ENCODE results near the gene NATD1.

The NATD1 gene

GRCh38 chr17:21289902-21290571, 36.8 kb upstream of the NATD1 start:
- no peak for DNase-seq (ENCODE audit: low spot score)

- no peak for DNase-seq (ENCODE audit: low spot score)
Measured at GRCh38 chr17:21289175-21289901, 36.1 kb upstream of the NATD1 start.

- no peak for DNase-seq (ENCODE audit: low spot score)
Measured at GRCh38 chr17:21288571-21289017, 35.4 kb upstream of the NATD1 start.

GRCh38 chr17:21287703-21288449, 34.7 kb upstream of the NATD1 start:
- no peak for DNase-seq (ENCODE audit: low spot score)

GRCh38 chr17:21286909-21287702, 33.9 kb upstream of the NATD1 start:
- no peak for DNase-seq (ENCODE audit: low spot score)

GRCh38 chr17:21286066-21286770, 33.0 kb upstream of the NATD1 start:
- DNase-seq (ENCODE audit: low spot score) = no peak

- DNase-seq (ENCODE audit: low spot score) = peak; percentile 57
Measured at GRCh38 chr17:21285164-21286065, 32.2 kb upstream of the NATD1 start.

- DNase-seq (ENCODE audit: low spot score) = peak; percentile 100
Measured at GRCh38 chr17:21284319-21285163, 31.3 kb upstream of the NATD1 start, which contains the start of gene MAP2K3. TSS of gene MAP2K3 (plus strand) at chr17:21284711. CDS start at chr17:21284921, 210 bp downstream.

- peak; percentile 69 for DNase-seq (ENCODE audit: low spot score)
Measured at GRCh38 chr17:21283482-21284318, 30.5 kb upstream of the NATD1 start.

GRCh38 chr17:21282850-21283249, 29.6 kb upstream of the NATD1 start:
- no peak for DNase-seq (ENCODE audit: low spot score)

- no peak for DNase-seq (ENCODE audit: low spot score)
Measured at GRCh38 chr17:21282231-21282630, 29.0 kb upstream of the NATD1 start.

GRCh38 chr17:21280081-21280518, 26.9 kb upstream of the NATD1 start:
- DNase-seq (ENCODE audit: low spot score) = peak; percentile 94

- DNase-seq (ENCODE audit: low spot score) = no peak
Measured at GRCh38 chr17:21279582-21279981, 26.4 kb upstream of the NATD1 start.

GRCh38 chr17:21279198-21279535, 26.0 kb upstream of the NATD1 start:
- DNase-seq (ENCODE audit: low spot score) = no peak

GRCh38 chr17:21278450-21279197, 25.4 kb upstream of the NATD1 start:
- no peak for DNase-seq (ENCODE audit: low spot score)

- DNase-seq (ENCODE audit: low spot score) = no peak
Measured at GRCh38 chr17:21277332-21277731, 24.1 kb upstream of the NATD1 start.

GRCh38 chr17:21276264-21276588, 23.0 kb upstream of the NATD1 start:
- no peak for DNase-seq (ENCODE audit: low spot score)

All from ecto neural progenitor cell (in vitro differentiated cells).